Astrocyte of the spinal cord (primary cell): ENCODE data around the gene NPAS3.

ENCODE experiments used
- DNase-seq: peaks from one replicate; pipeline ENCODE4 v3.0.0; 2011; ENCODE audit warnings: low read depth, low spot score
- H3K4me3 ChIP-seq: 2 replicates; pipeline ENCODE4 v1.5.1; 2011; ENCODE audit warnings: low read depth, mild to moderate bottlenecking, low read length, moderate library complexity
- in situ Hi-C: cut with HindIII; loops from 2 replicates; pipeline ENCODE4 v1.10.0; 2017; ENCODE audit warnings: low sequenced_read_pairs
- TF ChIP-seq, protein P1 (sequence below): IDR thresholded peaks from 2 replicates; pipeline ENCODE4 v1.5.1; 2012; ENCODE audit warnings: low read depth, mild to moderate bottlenecking, low read length, inconsistent platforms

NPAS3 gene

DNA sequence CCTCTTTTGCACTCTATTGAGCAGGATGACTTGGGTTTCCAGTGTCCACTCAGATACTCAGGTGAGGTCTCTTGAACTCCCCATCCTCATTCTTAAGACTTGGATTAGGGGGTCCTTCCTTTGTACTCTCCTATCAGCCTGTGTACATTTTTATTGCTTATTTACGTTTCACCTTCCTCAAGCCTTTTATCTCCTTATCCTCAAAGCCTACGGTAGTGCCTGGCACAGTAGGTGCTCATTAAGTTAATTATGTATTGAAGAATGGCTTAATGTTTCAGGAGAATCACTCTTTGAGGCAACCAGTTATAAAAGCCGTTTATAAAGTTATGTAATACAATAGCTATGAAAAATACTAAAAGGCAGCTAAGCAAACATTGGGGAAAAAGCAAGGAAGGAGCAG, 315.7 kb downstream of the NPAS3 start:
- DNase-seq = no peak
- in situ Hi-C loops = no loop called here
- no peak overlapping the region for H3K4me3 ChIP-seq
- TF ChIP-seq, protein P1, sequence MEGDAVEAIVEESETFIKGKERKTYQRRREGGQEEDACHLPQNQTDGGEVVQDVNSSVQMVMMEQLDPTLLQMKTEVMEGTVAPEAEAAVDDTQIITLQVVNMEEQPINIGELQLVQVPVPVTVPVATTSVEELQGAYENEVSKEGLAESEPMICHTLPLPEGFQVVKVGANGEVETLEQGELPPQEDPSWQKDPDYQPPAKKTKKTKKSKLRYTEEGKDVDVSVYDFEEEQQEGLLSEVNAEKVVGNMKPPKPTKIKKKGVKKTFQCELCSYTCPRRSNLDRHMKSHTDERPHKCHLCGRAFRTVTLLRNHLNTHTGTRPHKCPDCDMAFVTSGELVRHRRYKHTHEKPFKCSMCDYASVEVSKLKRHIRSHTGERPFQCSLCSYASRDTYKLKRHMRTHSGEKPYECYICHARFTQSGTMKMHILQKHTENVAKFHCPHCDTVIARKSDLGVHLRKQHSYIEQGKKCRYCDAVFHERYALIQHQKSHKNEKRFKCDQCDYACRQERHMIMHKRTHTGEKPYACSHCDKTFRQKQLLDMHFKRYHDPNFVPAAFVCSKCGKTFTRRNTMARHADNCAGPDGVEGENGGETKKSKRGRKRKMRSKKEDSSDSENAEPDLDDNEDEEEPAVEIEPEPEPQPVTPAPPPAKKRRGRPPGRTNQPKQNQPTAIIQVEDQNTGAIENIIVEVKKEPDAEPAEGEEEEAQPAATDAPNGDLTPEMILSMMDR = no peak

GRCh38 chr14:33254861-33255395, 316.2 kb downstream of the NPAS3 start:
- no peak for DNase-seq
- H3K4me3 ChIP-seq = no peak overlapping the region
- in situ Hi-C loops = no loop called here
- TF ChIP-seq, protein P1 = no peak

DNA sequence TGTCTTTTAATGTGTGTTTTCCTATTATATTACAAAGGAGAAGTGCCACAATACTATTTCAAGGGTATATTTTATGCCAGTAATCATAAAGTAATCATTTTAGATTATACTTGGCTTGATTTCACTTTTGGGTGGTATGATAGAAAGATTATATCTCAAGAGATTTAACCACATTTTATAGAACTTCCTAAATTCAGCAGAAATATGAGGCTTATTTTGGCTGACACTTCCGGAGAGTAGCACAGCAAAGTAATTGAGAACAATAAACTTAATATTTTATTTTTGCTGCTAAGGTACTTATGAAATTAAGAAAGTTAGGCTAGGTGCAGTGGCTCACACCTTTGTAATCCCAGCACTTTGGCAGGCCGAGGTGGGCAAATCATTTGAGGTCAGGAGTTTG, 319.1 kb downstream of the NPAS3 start:
- in situ Hi-C loops = no loop called here
- no peak overlapping the region for H3K4me3 ChIP-seq
- TF ChIP-seq, protein P1 = no peak
- DNase-seq = no peak

DNA sequence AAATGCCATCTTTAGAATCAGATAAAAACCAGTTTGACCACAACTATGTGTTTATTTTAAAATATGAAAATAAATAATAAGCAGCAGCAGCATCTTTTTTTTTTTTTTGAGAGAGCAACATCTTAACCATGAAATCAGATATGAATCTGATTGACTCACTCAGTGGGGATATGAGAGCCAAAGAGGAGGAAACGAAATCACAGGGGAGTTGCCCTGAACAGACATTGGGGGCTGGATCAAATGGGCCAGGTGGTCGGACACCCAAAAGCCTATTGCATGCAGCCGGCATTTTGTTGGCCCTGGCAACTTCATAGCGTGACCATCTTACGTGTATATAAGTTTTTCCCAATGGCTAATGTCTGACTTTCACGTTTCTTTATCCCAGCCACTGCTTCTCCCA, 321.1 kb downstream of the NPAS3 start:
- in situ Hi-C loops = no loop called here

DNA sequence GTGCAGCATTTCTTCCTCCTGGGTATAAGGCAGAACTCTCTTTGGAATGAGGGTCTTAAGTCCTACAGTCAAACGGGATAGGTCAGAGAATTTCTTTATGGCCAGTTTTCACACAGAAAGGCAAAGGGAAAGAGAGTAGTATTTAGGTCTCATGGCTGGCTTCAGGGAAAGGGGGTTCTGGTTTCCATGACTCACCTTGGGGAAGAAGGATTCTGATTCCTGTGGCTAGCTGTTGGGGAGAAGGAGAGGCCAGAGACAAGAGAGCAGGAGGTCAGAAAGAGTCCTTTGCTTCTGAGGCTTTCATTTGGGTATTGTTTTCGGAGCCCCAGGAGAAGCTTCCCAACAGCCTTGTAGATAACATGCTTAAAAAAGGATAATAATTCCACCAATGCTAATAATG, 332.5 kb downstream of the NPAS3 start:
- TF ChIP-seq, protein P1 = no peak
- in situ Hi-C loops = no loop called here
- DNase-seq = peak; percentile 37
- no peak overlapping the region for H3K4me3 ChIP-seq

More for the DNA sequence above, 321.1 kb downstream of the NPAS3 start:
- TF ChIP-seq, protein P1 = no peak
- no peak overlapping the region for H3K4me3 ChIP-seq
- no peak for DNase-seq

- DNase-seq = no peak
- TF ChIP-seq, protein P1 = no peak
- in situ Hi-C loops = no loop called here
- no peak overlapping the region for H3K4me3 ChIP-seq
Observed at GRCh38 chr14:33271891-33272290, 333.2 kb downstream of the NPAS3 start.

DNA sequence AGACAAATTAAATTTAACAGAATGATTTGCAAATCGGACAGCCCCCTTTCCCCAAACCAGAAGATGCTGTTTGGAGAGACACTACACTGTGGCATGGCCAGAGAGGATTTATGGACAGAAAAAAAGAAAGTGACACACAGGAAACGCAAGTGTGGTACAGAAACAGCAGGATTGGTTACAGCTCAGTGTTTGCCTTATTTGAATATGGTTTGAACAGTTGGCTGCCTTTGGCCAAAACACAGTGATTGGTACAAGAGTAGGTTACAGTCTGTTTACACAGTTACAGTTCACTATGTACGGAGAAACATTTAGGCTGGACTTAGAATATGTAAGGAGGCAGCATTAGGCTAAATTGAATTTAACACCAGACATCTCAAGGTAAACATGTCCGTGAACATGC, 335.3 kb downstream of the NPAS3 start:
- in situ Hi-C loops = no loop called here
- DNase-seq = no peak
- TF ChIP-seq, protein P1 = no peak
- H3K4me3 ChIP-seq = no peak overlapping the region
